HG03025 (cell line): ENCODE data around the gene CNDP1.

ENCODE experiments used
- ATAC-seq: cut with Tn5 transposase; IDR thresholded peaks from one replicate; pipeline ENCODE4 v1.9.1; 2021; ENCODE audit warnings: mild to moderate bottlenecking, moderate library complexity; ENCODE audit not compliant: unreplicated experiment, low FRiP score

The CNDP1 gene

DNA sequence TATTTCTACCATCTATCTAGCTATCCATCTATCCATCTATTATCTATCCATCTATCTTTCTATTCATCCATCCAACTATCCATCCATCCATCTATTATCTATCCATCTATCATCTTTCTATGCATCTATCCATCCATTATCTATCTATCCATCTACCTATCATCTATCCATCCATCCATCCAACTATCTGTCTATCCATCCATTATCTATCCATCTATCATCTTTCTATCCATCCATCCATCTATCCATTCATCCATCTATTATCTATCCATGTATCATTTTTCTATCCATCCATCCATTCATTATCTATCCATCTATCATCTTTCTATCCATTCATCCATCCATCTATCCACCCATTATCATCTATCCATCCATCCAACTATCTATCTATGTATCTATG lies 38.8 kb downstream of the CNDP1 start:
- ATAC-seq: no peak

DNA sequence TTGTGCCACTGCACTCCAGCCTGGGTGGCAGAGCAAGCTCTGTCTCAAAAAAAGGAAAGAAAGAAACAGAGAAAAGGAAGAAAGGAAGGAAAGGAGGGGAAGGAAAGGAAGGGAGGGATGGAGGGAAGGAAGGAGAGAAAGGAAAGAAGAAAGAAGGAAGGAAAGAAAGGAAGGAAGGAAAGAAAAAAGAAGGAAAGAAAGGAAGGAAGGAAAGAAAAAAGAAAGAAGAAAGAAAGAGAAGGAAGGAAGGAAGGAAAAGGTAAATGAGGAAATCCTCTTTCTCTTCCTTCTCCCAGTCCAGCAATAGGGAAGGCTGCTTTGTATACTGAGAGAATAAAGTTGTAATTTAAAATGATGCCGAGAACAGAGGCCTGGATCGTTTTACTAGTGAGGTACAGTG lies 40.6 kb downstream of the CNDP1 start:
- ATAC-seq: no peak

DNA sequence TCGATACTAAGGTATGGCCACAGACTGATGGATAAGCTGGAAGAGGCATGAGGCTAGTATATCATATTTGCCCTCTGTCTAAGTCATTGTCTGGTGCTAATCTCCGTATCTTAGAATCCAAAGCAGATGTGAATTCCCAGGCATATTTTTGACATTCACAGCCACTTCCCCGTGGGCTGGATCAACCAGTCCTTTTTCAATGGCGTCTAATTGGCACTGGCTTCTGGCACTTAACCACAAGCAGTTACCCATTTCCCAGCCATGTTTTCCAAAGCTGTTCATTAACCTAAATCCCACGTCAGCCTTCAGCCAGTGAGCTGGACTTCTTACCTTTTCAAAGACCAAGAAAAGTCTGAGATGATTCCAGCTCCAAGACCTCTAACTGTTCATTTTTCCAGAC lies 42.7 kb downstream of the CNDP1 start:
- ATAC-seq: no peak

DNA sequence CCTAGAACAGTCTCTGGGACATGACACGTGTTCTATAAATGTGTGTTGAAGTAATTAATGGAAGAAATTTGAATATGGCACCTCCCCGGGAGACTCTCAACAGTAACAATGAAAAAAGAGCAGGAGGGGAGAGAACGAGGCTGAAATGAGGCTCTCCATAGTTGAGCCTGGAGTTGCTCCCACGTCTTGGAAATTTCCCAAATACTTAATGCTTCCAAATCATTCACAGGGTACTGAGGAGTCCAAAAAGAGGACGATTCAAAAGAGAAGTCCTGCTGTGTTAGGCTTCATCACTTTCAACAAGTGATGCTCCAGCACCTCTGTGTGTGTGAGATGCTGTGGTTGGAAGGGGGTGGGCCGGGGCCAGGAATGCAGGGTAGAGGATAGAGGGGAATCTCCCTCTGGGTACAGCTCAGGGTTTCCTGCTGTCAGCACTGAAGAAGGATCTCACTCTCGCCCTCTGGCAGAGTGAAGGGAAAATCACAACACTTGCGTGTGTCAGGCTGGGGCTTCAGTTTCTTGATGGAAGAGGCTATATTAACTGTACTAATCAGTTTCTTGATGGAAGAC lies 45.3 kb downstream of the CNDP1 start:
- ATAC-seq: no peak

DNA sequence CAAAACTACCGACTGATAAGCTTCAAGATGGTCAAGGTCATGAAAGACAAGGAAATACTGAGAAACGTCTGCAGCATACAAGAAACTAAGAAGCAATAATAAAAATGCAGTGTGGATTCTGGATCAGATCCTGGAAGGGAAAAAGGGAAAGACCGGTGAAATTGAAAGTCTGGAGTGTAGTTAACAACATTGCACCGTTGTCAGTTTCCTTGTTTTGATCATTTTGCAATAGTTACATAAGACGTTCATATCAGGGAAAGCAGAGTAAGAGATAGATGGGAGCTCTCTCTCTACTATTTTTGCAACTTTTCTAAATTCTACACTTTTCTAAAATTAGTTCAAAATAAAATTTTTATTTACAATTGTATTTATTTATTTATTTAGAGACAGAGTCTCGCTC lies 48.3 kb downstream of the CNDP1 start:
- ATAC-seq: no peak

DNA sequence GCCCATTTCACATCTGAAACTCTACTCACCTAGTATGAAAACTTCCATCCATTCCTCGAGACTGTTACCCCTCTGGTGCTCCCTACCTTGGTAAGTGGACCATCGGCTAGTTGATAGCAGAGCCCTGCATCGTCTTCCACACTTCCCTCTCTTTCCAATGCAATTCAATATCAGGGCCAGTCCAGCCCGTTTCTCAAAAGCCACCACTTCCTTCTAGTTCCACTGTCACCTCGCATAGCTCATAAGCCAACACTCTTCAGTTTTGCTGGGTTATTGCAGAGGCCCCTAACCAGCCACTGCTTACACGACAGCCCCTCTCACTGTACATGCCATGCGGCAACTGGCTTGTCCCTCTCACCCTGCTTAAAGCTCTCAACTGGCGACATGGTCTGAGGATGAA lies 53.1 kb downstream of the CNDP1 start:
- ATAC-seq: no peak

DNA sequence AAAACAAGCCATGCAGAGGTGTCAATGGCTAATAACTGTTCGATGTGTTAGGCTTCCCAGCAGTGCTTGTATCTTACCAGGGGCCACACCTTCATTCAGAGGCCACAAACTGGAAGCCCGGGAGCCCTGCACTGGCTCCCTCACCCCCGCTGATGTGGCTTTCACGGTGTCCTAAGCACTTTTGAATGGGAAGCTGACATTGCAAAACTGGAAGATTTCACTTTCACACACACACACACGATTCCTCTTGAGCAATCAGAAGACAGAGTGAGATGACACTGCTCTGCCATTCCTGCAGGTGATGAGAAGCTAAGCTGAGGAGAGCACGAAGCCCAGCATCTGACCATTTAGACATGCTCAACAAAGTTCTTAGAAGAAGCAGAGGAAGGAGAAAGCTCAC lies 54.7 kb downstream of the CNDP1 start:
- ATAC-seq: no peak

DNA sequence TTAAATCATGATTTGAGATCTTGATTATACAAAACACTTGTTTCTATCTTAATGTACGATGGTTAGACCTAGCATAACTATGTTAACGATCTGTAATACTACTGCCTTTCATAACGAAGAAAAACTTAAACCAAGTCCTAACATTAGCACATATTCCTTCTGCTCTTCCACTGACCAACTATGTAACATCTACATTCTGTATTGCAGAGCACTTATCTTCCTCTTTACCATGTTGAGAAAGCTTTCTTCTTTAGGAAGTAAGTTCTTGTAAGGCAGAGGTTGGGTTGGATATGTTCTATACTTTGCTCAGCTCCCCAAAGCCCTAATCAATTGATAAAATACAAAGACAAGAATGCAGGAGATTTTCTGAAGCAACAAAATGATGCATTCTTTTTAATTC lies 55.5 kb downstream of the CNDP1 start:
- no peak for ATAC-seq

DNA sequence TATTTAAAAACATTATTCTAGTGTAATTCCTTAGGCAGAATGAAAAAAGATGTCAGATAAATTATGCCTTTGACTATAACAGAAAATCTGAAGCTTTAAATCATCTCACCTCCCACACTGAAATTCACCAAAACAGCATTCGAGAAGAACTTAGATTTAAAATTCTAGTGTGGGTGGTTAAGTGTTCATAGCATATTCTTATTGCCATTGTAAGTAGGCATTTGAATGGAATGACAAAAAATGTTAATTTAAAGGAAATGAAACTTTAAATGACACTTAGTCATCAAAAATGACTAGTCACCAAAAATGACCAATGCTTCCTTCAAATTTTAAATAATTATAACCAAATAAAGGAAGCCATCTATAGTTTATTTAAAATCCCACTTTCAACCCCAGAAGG lies 56.4 kb downstream of the CNDP1 start:
- no peak for ATAC-seq

DNA sequence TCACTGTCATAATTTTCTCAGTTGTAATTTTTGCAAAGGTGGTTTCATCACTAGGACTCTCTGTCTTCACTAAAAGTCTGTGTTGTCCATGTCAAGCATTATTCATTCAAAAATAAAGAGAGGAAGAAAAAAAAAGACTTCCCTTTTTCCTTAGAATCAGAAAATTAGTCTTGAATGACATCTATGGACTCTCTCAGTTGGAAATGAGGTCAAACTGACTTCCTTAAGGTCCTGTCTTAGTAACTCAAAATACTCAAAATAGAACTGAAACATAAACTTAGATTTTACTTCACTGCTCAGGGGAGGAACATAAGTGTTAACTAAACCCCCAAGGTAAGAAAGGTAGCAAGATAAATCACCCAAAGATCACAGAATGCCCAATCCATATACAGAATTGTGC lies 61.1 kb downstream of the CNDP1 start:
- no peak for ATAC-seq

DNA sequence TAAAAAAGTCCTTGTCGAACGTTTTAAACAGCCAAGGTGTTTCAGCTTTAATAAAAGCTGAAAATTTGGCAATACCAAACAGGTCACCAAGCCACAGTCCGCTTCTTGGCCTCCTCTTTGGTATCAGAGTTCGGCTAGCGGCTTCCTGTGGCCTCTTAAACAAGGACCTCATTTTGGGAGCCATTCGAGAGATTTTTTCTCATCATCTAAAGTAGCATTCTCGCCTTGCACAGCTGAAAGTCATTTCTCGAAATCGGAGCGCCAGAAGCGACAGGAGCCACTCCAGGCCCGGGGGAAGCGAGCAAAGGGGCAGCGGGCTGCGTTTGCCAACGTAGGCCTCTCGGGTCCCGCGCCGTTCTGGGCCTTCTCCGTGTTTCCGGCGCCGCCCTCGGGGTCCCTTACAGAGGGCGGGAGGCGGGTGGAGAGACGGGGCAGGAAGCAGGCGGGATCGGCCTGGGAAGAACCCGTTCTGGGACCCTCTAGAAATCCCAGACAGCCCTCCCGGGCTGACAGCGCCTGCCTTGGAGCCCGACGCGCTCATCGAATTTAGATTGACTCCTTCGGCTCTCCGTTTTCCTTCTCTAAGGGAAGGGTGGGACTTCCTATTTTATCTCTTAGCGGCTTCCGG lies 62.8 kb downstream of the CNDP1 start:
- ATAC-seq: peak; percentile 33

DNA sequence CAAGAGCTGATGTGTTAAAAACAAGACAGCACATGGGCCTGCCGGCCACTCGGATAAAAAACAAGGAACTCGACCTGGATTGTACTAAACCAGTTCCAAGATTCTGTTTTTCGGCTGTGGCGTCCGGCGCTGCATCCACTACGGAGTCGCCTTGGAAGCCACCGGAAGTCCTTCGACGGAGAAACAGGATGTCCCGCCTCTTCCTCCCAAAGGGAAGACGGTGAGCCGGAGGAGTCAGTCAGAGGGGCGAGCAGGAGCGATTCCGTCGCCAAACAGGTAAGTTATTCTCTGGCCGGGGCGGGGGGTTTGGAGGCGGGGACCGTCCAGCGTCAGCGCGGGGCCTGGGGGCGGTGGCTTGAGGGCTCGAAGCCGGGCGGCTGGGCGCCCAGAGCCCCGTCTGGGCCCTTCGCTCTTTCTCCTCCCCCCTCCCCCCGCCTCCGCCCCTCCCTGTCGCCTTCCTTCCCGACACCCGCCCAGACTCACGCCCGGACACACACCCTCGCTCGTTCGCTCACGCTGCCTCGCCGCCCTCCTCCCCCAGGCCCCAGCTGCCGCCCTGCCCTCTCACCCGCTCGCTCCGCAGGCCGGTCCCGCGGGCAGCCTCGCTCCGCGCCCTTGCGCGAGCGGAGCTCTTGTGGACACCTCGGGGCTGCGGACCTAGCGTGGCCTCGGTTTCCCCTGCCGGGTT lies 63.5 kb downstream of the CNDP1 start, which contains the start of gene ZNF407:
TSS of gene ZNF407 (plus strand) at position 209 of the 688 bp plus-strand sequence. CDS start 33,150 bp downstream, outside the sequence.
- ATAC-seq: peak; percentile 82

DNA sequence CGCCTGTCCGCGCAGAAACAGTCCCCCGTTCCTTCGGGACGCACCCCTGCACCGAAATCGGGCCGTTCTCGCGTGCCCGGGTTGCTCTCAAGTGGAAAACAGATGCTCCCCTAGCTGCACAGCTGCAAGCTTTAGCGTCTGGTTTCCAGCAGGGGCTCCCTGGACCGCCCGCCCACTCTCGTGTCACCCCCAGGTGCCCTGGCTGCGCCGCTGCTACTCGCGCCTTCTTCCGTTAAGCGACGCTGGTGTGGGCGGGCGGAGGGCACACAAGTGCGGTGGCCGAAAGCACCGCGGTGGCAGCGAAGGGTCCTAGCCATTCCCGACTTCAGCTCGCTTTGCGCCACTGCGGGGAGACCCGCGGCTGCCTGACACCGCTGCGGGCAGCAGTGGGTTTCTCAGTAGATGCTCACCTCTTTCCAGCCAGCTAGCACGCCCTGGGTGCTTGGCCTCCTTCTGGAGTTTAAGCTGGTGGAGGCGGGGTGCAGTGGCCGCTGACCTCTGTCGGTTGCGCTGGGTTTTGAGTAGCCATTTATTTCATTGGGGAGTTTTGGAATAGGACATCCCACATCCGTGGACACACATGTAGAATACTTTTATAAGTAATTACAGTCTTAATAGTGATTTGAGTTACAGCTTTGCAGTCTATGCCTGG lies 64.2 kb downstream of the CNDP1 start:
- peak; percentile 66 for ATAC-seq

DNA sequence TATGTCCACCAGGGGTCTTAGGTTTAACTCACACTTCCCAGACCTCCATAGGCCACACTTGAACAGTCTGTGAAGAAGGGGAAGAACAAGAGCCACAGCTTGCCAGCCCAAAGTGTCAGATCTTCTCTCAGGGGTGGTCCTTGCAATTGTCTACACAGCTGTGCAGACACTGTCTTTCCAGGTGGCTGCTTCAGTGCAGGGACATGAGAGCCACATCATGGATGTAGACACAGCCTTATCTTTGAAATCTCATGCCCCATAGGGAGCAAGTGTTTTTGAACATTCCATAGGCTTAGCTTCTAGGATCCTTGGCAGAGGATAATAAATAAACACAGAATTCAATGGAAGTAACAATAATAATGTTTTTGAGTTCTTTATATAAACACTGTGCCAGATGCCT lies 70.1 kb downstream of the CNDP1 start:
- ATAC-seq: no peak

DNA sequence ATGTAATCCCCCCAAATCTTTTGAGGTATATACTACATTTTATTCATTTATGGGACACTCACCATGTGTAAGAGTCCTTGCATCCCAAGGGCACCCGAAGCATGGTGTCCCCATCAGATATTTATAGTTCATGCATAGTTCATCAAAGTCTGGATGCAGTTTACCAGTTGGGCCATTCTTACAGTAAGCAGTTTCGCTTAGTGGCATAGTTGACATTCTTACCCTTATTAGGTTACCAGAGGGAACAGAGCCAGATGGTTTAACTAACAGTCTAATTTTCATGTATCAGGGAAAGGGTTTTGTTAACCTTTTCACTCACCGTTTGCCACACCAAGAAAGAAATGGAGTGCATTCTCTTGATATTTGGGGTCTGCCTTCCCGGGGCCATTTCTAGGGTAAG lies 70.5 kb downstream of the CNDP1 start:
- no peak for ATAC-seq

DNA sequence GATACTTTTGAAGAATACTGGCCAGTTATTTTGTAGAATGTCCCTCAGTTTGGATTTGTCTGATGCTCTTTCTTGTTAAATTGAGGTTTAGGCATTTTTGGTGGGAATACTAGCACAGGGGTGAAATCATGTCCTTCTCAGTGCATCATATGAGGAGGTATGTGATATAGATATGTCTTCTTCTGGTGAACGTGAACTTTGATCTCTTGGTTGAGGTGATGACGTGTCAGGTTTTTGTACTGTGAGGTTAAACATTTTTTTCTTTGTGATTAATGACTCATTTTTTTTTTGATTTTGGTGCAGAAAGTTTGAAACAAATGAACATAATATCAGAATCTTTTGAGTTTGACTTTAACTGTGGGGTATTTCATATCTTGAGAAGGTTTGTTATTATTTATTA lies 74.4 kb downstream of the CNDP1 start:
- no peak for ATAC-seq

DNA sequence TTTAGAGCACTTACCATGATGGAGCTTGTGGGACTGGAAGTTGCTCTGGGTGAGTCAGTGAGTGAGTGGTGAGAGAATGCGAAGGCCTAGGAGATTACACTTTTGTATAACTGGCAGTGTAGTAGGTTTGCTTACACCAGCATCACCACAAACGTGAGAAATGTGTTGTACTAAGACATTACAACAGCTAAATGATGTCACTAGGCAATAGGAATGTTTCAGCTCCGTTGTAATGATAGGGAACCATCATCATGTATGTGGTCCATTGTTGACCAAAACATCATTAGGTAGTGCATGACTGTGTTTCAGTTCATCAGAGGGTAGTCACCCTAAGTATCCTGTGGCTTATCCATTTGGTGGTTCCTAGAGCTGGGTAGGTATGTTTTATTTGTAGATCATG lies 75.2 kb downstream of the CNDP1 start:
- no peak for ATAC-seq

DNA sequence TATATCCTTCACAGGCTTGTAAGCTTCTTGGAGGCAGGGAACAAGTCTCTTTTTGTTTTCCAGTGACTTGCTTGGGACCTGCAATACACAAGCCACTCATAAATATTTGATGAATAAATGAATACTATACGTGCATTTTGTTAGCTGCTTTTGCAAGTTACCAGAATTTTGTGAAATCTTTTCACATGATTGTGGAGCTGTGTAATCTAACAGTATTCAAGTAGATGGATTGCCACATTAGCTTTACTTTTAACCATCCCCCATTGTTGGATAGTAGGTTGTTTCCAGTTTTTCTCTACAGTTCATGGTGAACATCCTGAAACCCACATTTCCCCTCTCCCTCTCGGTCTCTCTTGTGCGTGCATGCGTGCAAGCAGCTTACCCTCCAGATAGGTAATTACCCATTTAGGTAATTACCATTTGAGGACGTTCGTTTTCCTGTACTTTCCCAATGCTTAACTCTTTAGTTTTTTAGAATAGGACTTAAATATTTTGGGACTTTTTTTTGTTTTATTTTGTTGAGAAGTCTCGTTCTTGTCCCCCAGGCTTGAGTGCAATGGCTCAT lies 75.8 kb downstream of the CNDP1 start:
- no peak for ATAC-seq

DNA sequence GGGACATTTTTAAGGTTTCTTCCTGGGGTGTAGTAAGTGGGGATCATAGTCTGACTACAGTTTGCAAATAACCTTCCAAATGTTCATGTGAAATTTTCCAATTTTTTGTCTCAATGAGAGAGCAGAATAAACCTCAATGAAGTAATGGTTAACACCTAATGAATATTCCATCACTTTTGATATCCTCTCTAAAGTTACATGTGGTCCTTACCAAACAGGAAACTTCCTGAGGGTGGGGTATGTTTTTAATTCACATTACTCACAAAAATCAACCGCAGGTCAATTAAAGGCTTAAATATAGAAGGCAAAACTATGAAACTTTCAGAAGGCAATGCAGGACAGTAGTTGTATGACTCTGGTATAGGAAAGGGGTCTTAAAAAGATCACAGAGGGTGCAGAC lies 76.6 kb downstream of the CNDP1 start:
- ATAC-seq: no peak

DNA sequence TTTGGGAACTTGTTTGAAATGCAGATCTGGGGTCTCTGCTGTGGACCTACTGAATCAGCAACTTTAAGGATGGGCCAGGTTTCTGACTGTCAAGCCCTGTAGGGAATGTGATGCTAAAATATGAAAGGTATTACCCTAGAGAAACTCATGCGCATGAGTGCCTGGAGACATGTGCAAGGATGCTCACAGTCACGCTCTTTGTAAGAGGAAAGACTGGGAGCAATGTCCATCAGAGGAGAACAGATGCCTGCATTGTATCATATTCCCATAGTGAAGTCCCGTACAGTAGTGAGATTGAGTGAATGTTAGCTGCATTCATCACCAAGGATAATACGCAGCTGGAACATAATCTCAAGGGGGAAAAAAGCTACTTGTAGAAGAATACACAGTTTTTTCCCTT lies 77.5 kb downstream of the CNDP1 start:
- no peak for ATAC-seq

DNA sequence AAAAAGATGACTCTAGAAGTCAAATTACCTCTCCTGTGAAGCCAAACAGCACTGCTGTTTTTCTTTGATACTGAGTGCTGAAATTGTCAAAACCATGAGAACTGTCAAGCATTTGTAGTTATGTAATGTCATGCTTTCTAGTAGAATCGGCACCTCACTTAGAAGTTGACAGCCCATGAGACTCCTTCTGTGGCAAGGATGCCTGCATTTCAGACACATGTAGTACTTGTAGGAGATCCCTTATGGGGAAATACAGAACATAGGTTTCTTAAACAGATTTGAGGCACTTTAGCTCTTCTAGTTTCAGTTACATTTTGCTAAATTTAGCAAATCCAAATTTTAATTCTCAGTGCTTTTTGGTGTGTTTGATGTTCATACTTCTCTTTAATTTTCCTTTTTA lies 79.1 kb downstream of the CNDP1 start:
- ATAC-seq: no peak
